Naive thymus-derived CD8-positive, alpha-beta T cell (primary cell): ENCODE data around the gene KAT5. TPM values are rescaled to one million over a fixed set of nuclear protein-coding genes. Genes with fewer than 3 reads are reported as not detected.
"Not testable (repeated sequence)": the region's sequence is repeated elsewhere in the genome, so short reads cannot be mapped to it uniquely, and the experiment has no call there.

Experiments
- ATAC-seq, 2 donors: fragments of 150-1000 bp; cut with Tn5 transposase in 1 of 2; sonication (Bioruptor Pico), chemical (Tn5 transposase) in 1 of 2; 1 replicate in 1 of 2; 2 replicates in 1 of 2; pipeline ENCODE4 v1.10.0; 2021; ENCODE audit warnings: mild to moderate bottlenecking in 2 of 2, moderate library complexity in 2 of 2
- POLR2A ChIA-PET: fragments of 350-600 bp; sonication (Branson Sonifier 250); formaldehyde crosslinking; loops from one replicate; lab custom pipeline; 2021; ENCODE audit warnings: antibody characterized with exemption; lab: Charles Lee
- DNase-seq, 10 donors: peaks; one replicate each; pipeline versions ENCODE4 v3.0.0 to v3.0.0-alpha.2; 2020 to 2022
- H3K27ac Mint-ChIP-seq, 10 donors: one replicate each; pipeline ENCODE4 v1.8.0; 2020 to 2022; ENCODE audit warnings: mild to moderate bottlenecking in 10 of 10, mixed read lengths in 10 of 10, moderate library complexity in 4 of 10, inconsistent platforms in 1 of 10
- H3K27me3 Mint-ChIP-seq, 5 donors: one replicate each; pipeline ENCODE4 v1.8.0; 2021 to 2022; ENCODE audit warnings: mixed read lengths in 5 of 5
- H3K36me3 Mint-ChIP-seq, 3 donors: one replicate each; pipeline ENCODE4 v1.8.0; 2020 to 2022; ENCODE audit warnings: mixed read lengths in 3 of 3, mild to moderate bottlenecking in 2 of 3, inconsistent platforms in 1 of 3
- H3K4me1 Mint-ChIP-seq, 4 donors: one replicate each; pipeline ENCODE4 v1.8.0; 2021 to 2022; ENCODE audit warnings: mixed read lengths in 4 of 4
- H3K4me3 Mint-ChIP-seq, 10 donors: one replicate each; pipeline ENCODE4 v1.8.0; 2020 to 2022; ENCODE audit warnings: mild to moderate bottlenecking in 10 of 10, mixed read lengths in 10 of 10, moderate library complexity in 6 of 10, inconsistent platforms in 1 of 10
- H3K9me3 Mint-ChIP-seq, 9 donors: one replicate each; pipeline ENCODE4 v1.8.0; 2020 to 2022; ENCODE audit warnings: mixed read lengths in 9 of 9, mild to moderate bottlenecking in 3 of 9, inconsistent platforms in 1 of 9, moderate library complexity in 1 of 9
- polyA plus RNA-seq, 3 donors: library from polyadenylated mRNA; unstranded; fragments of 300-500 nt; fragmentation: Illumina TruSeq; gene quantifications; one replicate each; pipeline ENCODE4 v1.2.3, GENCODE V29; 2021
- total RNA-seq, 8 experiments: library from RNA in 2 of 8; stranded (reverse) in 2 of 8; gene quantifications; one replicate each; pipeline ENCODE4 v1.2.3 and lab custom pipeline; 2021 to 2026

The KAT5 gene
- total and polyA plus RNA-seq, 5 experiments from 2014 or later, result 38.0 to 125 (median 57.3) TPM

DNA sequence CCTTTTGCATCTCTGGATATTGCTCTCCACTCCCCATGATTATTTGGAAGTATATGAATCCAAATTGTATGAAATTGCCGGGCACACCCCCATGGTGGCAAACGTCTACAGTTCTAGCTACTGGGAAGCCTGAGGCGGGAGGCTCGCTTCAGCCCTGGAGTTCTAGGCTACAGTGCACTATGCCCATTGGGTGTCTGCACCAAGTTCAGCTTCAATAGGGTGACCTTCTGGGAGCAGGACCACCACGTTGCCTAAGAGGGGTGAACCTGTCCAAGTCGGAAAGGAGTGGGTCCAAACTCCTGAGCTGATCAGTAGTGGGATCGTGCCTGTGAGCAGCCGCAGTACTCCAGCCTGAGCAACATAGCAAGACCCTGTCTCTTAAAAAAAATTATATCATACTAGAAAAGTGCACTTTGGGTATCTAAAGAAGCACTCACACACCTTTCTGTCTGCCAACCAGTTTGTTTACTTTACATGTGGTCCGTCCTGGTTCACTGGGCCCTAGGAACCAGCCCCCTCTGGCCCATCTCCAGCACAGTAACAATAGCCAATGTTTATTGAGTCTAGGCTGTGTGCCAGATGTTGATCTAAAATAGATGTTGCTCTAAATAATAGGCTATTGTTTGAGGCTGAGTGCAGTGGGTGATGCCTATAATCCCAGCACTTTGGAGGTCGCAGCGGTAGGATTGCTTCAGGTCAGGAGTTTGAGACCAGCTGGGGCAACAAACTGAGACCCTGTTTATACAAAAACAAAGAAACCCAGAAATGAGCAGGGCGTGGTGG, 16.4 kb upstream of the KAT5 start:
- Mint-ChIP-seq H3K27me3 (no peaks in the 10 kb centered on the region), H3K36me3 (no peaks in the 10 kb centered on the region), H3K4me3 (no peak overlapping the region), H3K9me3 (no peaks in the 10 kb centered on the region), H3K4me1 (peaks cover 0 to 10% (median 0%) of the 10 kb centered on the region in 4 donors), H3K27ac (peak overlapping the region in 1 of 10 donors; percentile 25)
- POLR2A ChIA-PET, result no interaction called here
- ATAC-seq (no peak), DNase-seq (no peak)

DNA sequence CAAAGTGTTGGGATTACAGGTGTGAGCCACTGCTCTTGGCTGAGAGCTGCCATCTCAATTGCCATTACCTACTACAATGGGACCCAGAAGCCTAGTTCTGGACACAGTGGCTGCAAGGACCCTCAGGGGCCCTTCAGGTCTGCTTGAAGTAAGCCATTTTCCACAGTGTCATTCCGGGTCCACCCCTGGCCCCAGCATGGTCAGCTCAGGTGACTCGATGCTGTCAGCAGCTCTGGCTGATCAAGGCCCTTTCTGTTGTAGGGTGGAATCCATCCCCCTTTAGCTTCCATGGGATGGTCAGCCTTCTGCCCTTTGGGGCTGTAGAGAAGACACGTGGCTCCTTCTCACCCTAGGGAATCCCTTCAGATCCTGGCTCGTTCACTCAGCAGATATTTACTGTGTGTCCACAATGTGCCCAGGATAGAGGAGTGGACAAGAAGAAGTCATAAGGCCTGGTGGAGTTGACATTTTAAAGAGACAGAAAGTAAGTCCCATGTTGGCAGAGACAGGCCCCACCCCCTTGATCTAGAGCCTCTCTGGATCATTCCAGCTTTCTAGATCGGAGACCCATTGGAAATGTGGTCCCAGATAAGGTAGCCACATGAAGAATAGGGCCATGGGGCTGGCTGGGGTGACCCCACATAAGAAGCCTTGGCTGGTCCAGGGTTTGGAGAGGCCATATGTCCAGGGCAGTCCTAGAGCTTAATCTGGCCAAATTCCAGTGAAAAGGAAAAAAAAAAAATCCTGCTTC, 15.1 kb upstream of the KAT5 start:
- no peak for ATAC-seq
- POLR2A ChIA-PET, result interaction anchor here (0.6 to 1.0 kb wide), 5 partner anchors 15 to 276 kb away, joined by 3 to 4 read pairs (median 3); partner anchors contain the start of gene SIPA1
- peak overlapping the region in 1 of 10 donors; percentile 44 for H3K27ac Mint-ChIP-seq
- H3K9me3 Mint-ChIP-seq, result no peaks in the 10 kb centered on the region
- no peaks in the 10 kb centered on the region for H3K36me3 Mint-ChIP-seq
- peaks cover 0 to 10% (median 0%) of the 10 kb centered on the region in 4 donors for H3K4me1 Mint-ChIP-seq
- H3K27me3 Mint-ChIP-seq, result no peaks in the 10 kb centered on the region
- H3K4me3 Mint-ChIP-seq, result no peak overlapping the region
- DNase-seq, result no peak

DNA sequence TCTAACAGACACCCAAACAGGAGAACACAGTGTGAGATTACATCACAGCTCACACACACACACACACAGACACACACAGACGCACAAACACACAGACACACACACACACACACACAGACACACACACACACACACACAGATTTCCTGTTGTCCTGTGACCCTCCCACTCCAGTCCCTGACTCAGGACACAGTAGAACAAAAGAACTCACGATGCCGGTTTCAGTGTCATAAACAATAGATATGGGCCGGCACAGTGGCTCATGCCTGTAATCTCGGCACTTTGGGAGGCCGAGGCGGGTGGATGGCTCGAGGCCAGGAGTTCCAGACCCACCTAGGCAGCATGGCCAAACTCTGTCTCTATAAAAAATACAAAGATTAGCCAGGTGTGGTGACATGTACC, 13.8 kb upstream of the KAT5 start:
- DNase-seq, result no peak
- peak overlapping the region in 2 of 10 donors; percentile 14 to 60 for H3K27ac Mint-ChIP-seq
- POLR2A ChIA-PET, result no interaction called here
- peaks cover 0 to 4% (median 0%) of the 10 kb centered on the region in 5 donors for H3K27me3 Mint-ChIP-seq
- H3K4me1 Mint-ChIP-seq, result peaks cover 0 to 8% (median 0%) of the 10 kb centered on the region in 4 donors
- no peaks in the 10 kb centered on the region for H3K36me3 Mint-ChIP-seq
- H3K4me3 Mint-ChIP-seq, result no peak overlapping the region
- no peak for ATAC-seq
- no peaks in the 10 kb centered on the region for H3K9me3 Mint-ChIP-seq

DNA sequence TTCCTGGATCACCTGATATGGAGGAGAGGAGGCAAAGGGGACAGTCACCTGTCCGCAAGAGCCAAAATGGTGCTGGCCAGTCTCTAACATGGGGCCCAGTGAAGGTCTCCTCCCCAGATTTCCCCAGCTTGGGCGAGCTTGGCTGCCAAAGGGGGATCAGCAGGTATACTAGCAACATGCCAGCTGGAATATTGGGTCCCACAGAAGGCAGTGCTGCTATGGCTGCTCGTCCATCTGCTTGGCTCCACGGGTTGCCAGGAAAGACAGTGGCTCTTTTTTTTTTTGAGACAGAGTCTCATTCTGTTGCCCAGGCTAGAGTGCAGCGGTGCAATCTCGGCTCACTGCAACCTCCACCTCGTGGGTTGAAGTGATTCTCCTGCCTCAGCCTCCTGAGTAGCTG, 12.7 kb upstream of the KAT5 start:
- H3K4me1 Mint-ChIP-seq, result peaks cover 0 to 5% (median 0%) of the 10 kb centered on the region in 4 donors
- POLR2A ChIA-PET, result no interaction called here
- peaks cover 0 to 4% (median 0%) of the 10 kb centered on the region in 5 donors for H3K27me3 Mint-ChIP-seq

DNA sequence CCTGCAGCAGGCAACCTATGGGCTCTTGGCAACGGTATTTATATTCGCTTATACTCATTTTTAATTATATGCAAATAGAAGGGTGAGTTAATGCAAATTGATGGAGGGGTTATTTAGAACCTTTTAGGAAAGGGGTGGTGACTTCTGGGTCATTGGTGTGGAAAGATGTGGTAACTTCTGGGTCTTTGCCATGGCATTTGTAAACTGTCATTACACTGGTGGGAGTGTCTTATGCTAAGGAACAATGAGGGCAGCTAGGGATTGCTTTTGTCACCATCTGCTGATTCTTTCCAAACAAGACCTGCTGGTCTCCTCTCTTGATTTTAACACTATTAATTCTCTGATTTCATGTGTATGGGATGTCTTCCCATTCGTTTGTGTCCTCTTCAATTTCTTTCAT, 11.7 kb upstream of the KAT5 start:
- no peak for ATAC-seq
- H3K36me3 Mint-ChIP-seq, result no peaks in the 10 kb centered on the region
- DNase-seq, result no peak
- H3K27ac Mint-ChIP-seq, result no peak overlapping the region
- H3K4me3 Mint-ChIP-seq, result no peak overlapping the region
- POLR2A ChIA-PET, result no interaction called here
- H3K27me3 Mint-ChIP-seq, result peaks cover 0 to 4% (median 0%) of the 10 kb centered on the region in 5 donors
- peaks cover 0 to under 1% (median 0%) of the 10 kb centered on the region in 4 donors for H3K4me1 Mint-ChIP-seq
- H3K9me3 Mint-ChIP-seq, result no peaks in the 10 kb centered on the region

More for the DNA sequence above, 12.7 kb upstream of the KAT5 start:
- H3K27ac Mint-ChIP-seq, result no peak overlapping the region
- no peak overlapping the region for H3K4me3 Mint-ChIP-seq
- ATAC-seq (no peak), DNase-seq (no peak)
- H3K36me3 Mint-ChIP-seq, result no peaks in the 10 kb centered on the region
- no peaks in the 10 kb centered on the region for H3K9me3 Mint-ChIP-seq

DNA sequence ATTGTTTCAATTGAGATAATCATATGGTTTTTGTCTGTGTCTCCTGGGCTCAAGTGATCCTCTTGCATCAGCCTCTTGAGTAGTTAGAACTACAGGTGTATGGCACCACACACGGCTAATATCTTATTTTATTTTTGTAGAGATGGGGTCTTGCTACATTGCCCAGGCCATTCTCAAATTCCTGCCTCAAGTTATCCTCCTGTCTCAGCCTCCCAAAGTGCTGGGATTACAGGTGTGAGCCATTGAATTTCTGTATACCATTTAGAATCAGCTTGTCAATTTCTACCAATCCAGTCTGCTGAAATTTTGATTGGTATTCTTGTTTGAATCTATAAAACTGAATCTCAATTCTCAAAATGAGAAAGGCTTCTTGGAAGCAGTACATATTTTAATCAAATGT, 10.4 kb upstream of the KAT5 start:
- no peak for DNase-seq
- no peak overlapping the region for H3K27ac Mint-ChIP-seq
- H3K36me3 Mint-ChIP-seq, result no peaks in the 10 kb centered on the region
- H3K9me3 Mint-ChIP-seq, result no peaks in the 10 kb centered on the region
- peaks cover 0 to 8% (median 2%) of the 10 kb centered on the region in 4 donors for H3K4me1 Mint-ChIP-seq
- POLR2A ChIA-PET, result no interaction called here
- no peak for ATAC-seq
- H3K4me3 Mint-ChIP-seq, result no peak overlapping the region
- peaks cover 0 to 4% (median 0%) of the 10 kb centered on the region in 5 donors for H3K27me3 Mint-ChIP-seq

DNA sequence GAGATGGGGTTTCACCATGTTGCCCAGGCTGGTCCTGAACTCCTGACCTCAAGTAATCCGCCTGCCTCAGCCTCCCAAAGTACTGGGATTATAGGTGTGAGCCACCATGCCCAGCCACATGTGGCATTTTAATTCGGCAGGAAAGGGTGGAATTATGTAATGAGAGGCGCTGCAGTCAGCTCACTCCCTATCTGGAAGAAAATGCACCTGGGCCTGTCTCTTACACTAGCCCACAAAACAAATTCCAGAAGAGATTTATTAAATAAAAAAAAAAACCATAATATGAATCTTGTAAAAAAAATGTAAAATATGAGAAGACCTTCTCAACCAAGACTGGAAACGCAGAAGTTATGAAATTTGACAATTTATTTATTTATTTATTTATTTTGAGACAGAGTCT, 8.2 kb upstream of the KAT5 start:
- DNase-seq, result no peak
- Mint-ChIP-seq H3K9me3 (no peaks in the 10 kb centered on the region), H3K4me1 (peaks cover 0 to 13% (median 5%) of the 10 kb centered on the region in 4 donors), H3K27ac (no peak overlapping the region), H3K36me3 (no peaks in the 10 kb centered on the region), H3K27me3 (peaks cover 0 to 4% (median 0%) of the 10 kb centered on the region in 5 donors), H3K4me3 (no peak overlapping the region)
- no peak for ATAC-seq
- POLR2A ChIA-PET, result no interaction called here

DNA sequence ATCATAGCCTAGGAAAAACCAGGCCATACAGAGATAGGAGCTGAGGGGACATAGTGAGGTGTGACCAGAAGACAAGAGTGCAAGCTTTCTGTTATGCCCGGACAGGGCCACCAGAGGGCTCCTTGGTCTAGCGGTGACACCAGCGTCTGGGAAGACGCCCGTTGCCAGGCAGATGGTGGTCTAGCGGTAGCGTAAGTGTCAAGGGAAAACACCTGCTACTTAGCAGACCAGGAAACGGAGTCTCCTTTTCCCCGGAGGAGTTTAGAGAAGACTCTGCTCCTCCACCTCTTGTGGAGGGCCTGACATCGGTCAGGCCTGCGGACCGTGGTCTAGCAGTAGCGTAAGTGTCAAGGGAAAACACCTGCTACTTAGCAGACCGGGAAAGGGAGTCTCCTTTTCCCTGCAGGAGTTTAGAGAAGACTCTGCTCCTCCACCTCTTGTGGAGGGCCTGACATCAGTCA, 5.7 kb upstream of the KAT5 start:
- peak in 1 of 2 donors; percentile 54 for ATAC-seq

DNA sequence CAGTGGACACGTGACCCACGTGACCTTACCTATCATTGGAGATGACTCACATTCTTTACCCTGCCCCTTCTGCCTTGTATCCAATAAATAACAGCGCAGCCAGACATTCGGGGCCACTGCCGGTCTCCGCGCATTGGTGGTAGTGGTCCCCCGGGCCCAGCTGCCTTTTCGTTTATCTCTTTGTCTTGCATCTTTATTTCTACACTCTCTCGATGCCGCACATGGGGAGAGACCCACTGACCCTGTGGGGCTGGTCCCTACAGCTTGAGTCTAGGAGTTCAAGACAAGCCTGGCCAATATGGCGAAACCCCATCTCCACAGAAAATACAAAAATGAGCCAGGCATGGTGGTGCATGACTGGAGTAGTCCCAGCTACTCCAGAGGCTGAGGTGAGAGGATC, 5.0 kb upstream of the KAT5 start:
- not testable (repeated sequence) for DNase-seq, ATAC-seq, H3K9me3 Mint-ChIP-seq, H3K27me3 Mint-ChIP-seq, H3K36me3 Mint-ChIP-seq
- H3K4me1 Mint-ChIP-seq, result peaks cover under 1 to 20% (median 10%) of the 10 kb centered on the region in 4 donors
- POLR2A ChIA-PET, result interaction anchor here (0.9 kb wide), 1 partner anchor 111 kb away, joined by 3 read pairs; no protein-coding TSS in a partner anchor
- peak overlapping the region in 2 of 10 donors; percentile 21 to 56 for H3K27ac Mint-ChIP-seq
- peak overlapping the region in 3 of 10 donors; percentile 23 to 44 (median 36) for H3K4me3 Mint-ChIP-seq

More for the DNA sequence above, 5.7 kb upstream of the KAT5 start:
- POLR2A ChIA-PET, result interaction anchor here (1.0 kb wide), 1 partner anchor 42 kb away, joined by 3 read pairs; no protein-coding TSS in a partner anchor
- peak; percentile 46 to 88 (median 70) for DNase-seq
- H3K4me1 Mint-ChIP-seq, result peaks cover 0 to 16% (median 5%) of the 10 kb centered on the region in 4 donors
- peak overlapping the region in 2 of 10 donors; percentile 15 to 40 for H3K27ac Mint-ChIP-seq
- peak overlapping the region in 6 of 10 donors; percentile 9 to 68 (median 52) for H3K4me3 Mint-ChIP-seq
- not testable (repeated sequence) for H3K27me3 Mint-ChIP-seq, H3K36me3 Mint-ChIP-seq, H3K9me3 Mint-ChIP-seq

DNA sequence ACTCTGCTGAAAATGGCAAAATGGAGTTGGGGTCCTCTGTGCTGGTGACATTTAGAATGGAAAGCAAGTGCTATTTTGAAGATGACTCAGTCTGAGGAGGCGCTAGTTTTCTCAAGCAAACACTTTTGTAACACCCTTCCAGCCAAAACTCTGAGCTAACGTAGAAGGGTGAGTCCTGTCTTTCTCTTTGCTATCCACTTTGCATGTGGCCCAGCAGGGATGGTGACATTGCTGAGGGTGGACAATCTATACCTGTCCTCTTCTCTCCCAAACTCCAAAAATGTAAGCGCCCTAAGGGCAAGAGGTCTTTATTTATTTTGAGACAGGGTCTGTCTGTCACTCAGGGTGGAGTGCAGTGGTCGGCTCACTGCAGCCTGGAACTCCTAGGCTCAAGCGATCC, 3.6 kb upstream of the KAT5 start:
- DNase-seq (no peak), ATAC-seq (no peak)
- Mint-ChIP-seq H3K9me3 (no peaks in the 10 kb centered on the region), H3K27me3 (no peaks in the 10 kb centered on the region), H3K27ac (no peak overlapping the region), H3K4me3 (peak overlapping the region in 1 of 10 donors; percentile 52), H3K36me3 (peaks cover 0 to 6% (median 0%) of the 10 kb centered on the region in 3 donors), H3K4me1 (peaks cover 6 to 30% (median 23%) of the 10 kb centered on the region in 4 donors)
- POLR2A ChIA-PET, result no interaction called here

DNA sequence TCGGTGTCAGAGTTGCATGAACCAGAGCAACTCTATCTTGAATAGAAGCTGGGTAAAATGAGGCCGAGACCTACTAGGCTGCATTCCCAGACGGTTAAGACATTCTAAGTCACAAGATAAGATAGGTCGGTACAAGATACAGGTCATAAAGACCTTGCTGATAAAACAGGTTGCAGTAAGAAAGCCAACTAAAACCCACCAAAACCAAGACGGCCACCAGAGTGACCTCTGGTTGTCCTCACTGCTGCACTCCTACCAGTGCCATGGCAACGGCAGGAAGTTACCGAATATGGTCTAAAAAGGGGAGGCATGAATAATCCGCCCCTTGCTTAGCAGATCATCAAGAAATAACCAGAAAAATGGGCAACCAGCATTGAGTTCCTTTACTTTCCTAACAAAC, 2.4 kb upstream of the KAT5 start:
- Mint-ChIP-seq H3K4me3 (peak overlapping the region in 3 of 10 donors; percentile 14 to 36 (median 24)), H3K4me1 (peaks cover 12 to 36% (median 31%) of the 10 kb centered on the region in 4 donors), H3K27me3 (no peaks in the 10 kb centered on the region), H3K36me3 (peaks cover 3 to 15% (median 4%) of the 10 kb centered on the region in 3 donors), H3K9me3 (no peaks in the 10 kb centered on the region), H3K27ac (no peak overlapping the region)
- POLR2A ChIA-PET, result no interaction called here
- ATAC-seq (no peak), DNase-seq (no peak)

DNA sequence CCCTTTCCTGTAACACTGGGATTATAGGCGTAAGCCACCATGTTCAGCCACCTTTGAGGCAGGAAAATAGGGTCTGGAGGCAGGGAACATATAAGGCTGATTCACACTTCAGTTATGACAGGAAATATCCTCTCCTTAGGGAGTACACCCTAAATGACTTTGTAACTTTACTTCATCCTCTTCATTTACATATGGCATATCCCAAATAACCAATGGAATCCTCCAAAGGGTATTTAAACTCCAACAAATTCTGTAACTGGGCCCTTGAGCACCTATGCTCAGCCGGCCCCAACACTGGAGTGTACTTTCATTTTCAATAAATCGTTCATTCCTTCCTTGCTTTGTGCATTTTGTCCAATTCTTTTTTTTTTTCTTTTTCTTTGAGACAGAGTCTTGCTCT, 1.6 kb upstream of the KAT5 start:
- POLR2A ChIA-PET, result interaction anchor here (0.6 to 2.4 kb wide), 3 partner anchors 58 to 179 kb away, joined by 3 to 27 read pairs (median 8); partner anchors contain the start of genes CCDC85B and FIBP

More for the DNA sequence above, 1.6 kb upstream of the KAT5 start:
- peaks cover 14 to 40% (median 38%) of the 10 kb centered on the region in 4 donors for H3K4me1 Mint-ChIP-seq
- no peaks in the 10 kb centered on the region for H3K9me3 Mint-ChIP-seq
- H3K36me3 Mint-ChIP-seq, result peaks cover 8 to 23% (median 9%) of the 10 kb centered on the region in 3 donors
- no peaks in the 10 kb centered on the region for H3K27me3 Mint-ChIP-seq
- ATAC-seq, result no peak
- no peak for DNase-seq
- H3K27ac Mint-ChIP-seq, result peak overlapping the region in 2 of 10 donors; percentile 31 to 36
- H3K4me3 Mint-ChIP-seq, result peak overlapping the region in 1 of 10 donors; percentile 15
